Endothelial cell of umbilical vein (primary cell): Measurements from ENCODE around the gene NOL4.

Experiments
- EZH2 ChIP-seq: IDR thresholded peaks from 2 replicates; pipeline ENCODE4 v1.6.1; 2012; ENCODE audit warnings: borderline replicate concordance, low read depth, mild to moderate bottlenecking, moderate library complexity, low read length, inconsistent platforms; ENCODE audit not compliant: severe bottlenecking
- POLR2AphosphoS5 ChIP-seq: IDR thresholded peaks from 2 replicates; pipeline ENCODE4 v1.6.1; 2012; ENCODE audit warnings: low read depth, mild to moderate bottlenecking, control low read depth, low read length, moderate library complexity; ENCODE audit not compliant: insufficient read depth
- TF ChIP-seq, protein P1 (sequence below), 2 donors: IDR thresholded peaks; 1 replicate in 1 of 2; 2 replicates in 1 of 2; pipeline ENCODE4 v1.5.1; 2011; ENCODE audit warnings: low read length in 2 of 2, mild to moderate bottlenecking in 2 of 2, moderate library complexity in 2 of 2, control low read depth in 1 of 2, inconsistent platforms in 1 of 2, low read depth in 1 of 2; ENCODE audit not compliant: insufficient read depth in 1 of 2; ENCODE audit errors: extremely low read depth in 1 of 2

DNA sequence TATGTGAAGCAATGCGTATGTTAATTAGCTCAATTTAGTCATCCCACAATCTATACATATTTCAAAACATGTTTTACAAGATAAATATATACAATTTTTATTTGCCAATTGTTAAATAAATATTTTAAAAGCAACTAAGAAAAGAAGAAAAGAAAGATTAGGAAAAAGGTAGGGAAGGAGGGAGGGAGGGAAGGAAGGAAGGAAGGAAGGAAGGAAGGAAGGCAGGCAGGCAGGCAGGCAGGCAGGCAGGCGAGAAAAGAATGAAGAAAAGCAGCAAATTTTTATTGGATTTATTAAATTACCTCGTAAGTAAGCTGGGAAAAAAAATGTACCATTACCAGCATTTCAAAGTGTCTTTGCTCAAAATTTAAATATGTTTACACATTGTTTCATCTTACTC lies 30.5 kb downstream of the NOL4 start:
- TF ChIP-seq, protein P1, sequence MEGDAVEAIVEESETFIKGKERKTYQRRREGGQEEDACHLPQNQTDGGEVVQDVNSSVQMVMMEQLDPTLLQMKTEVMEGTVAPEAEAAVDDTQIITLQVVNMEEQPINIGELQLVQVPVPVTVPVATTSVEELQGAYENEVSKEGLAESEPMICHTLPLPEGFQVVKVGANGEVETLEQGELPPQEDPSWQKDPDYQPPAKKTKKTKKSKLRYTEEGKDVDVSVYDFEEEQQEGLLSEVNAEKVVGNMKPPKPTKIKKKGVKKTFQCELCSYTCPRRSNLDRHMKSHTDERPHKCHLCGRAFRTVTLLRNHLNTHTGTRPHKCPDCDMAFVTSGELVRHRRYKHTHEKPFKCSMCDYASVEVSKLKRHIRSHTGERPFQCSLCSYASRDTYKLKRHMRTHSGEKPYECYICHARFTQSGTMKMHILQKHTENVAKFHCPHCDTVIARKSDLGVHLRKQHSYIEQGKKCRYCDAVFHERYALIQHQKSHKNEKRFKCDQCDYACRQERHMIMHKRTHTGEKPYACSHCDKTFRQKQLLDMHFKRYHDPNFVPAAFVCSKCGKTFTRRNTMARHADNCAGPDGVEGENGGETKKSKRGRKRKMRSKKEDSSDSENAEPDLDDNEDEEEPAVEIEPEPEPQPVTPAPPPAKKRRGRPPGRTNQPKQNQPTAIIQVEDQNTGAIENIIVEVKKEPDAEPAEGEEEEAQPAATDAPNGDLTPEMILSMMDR (IDR thresholded peaks at IDR 0.05; ENCODE audit: extremely low read depth in 1 of 2, insufficient read depth in 1 of 2, low read depth in 1 of 2, low read length in 2 of 2), result no peak
- TF ChIP-seq POLR2AphosphoS5, result no peak
- TF ChIP-seq EZH2, result no peak
